ENCODE data around the gene NCS1. TPM values are rescaled to one million over a fixed set of nuclear protein-coding genes. Genes with fewer than 3 reads are reported as not detected.

The NCS1 gene
- total and polyA plus RNA-seq, 2 of the 8 experiments (the other 6 are each of a cell fraction or from before 2014, with no cell fraction given) = 34.7 to 47.6 TPM

DNA sequence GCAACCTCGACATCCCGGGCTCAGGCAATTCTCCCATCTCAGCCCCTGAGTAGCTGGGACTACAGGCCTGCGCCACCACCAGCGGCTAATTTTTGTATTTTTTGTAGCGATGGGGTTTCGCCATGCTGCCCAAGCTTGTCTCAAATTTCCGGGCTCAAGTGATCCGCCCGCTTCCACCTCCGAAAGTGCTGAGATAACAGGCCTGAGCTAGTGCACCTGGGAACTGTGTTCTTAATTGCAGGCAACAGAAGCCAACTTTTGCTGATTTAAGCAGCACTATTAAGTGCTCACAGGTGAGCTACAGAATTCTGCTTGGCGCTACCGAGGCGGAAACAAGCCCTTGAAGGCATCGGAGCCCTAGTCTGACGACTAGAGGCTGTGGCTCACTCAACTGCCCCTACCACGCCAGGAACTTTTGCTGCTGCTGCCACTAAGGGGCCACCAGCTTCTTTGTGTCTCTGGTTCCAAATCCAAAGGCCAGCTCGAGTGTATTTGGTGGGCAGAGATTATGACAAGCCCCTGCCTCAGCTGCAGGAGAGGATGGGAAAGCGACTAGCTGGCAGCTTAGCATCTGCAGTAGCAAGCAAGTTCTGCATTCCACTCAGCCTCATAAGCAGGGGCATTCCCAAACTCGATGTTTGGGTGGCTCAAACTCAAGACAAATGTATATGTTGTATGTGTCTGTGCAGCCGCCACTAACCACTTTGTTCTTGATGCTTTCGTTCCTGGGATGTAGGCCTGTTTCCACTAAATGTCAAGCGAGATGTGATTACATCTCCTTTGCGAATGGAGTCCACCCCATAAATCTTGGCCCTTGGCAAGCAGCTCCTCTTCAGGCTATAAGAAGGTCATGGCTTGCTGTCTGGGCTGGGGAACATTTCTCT, 82.8 kb downstream of the NCS1 start (continued):
- TF ChIP-seq NRF1 (IDR thresholded peaks at IDR 0.05; ENCODE audit: low read depth, low read length) = no peak

Data from H1 (cell line).